Nephron (organoid): ENCODE results near the gene SMG6.

ENCODE experiments used
- H3K27ac Mint-ChIP-seq, 3 experiments: 2 replicates each; pipeline ENCODE4 v1.8.0; 2020; ENCODE audit warnings: mixed read lengths in 3 of 3, mild to moderate bottlenecking in 2 of 3, moderate library complexity in 1 of 3
- H3K27me3 Mint-ChIP-seq: 2 replicates; pipeline ENCODE4 v1.8.0; 2021; ENCODE audit warnings: low read depth, mild to moderate bottlenecking, moderate library complexity, mixed read lengths
- H3K36me3 Mint-ChIP-seq: 2 replicates; pipeline ENCODE4 v1.8.0; 2020; ENCODE audit warnings: low read depth, mixed read lengths
- H3K4me1 Mint-ChIP-seq: 2 replicates; pipeline ENCODE4 v1.8.0; 2020; ENCODE audit warnings: mixed read lengths
- H3K4me3 Mint-ChIP-seq, 3 experiments: 2 replicates each; pipeline ENCODE4 v1.8.0; 2020; ENCODE audit warnings: mild to moderate bottlenecking in 3 of 3, mixed read lengths in 3 of 3, moderate library complexity in 2 of 3
- H3K9me3 Mint-ChIP-seq: 2 replicates; pipeline ENCODE4 v1.8.0; 2020; ENCODE audit warnings: mixed read lengths
- CTCF ChIP-seq, 3 experiments: fragments of 200-600 bp; sonication (generic); IDR thresholded peaks; one replicate each; pipeline ENCODE4 v1.5.0; 2021; ENCODE audit warnings: antibody characterized with exemption in 3 of 3; ENCODE audit not compliant: unreplicated experiment in 3 of 3

Gene SMG6

DNA sequence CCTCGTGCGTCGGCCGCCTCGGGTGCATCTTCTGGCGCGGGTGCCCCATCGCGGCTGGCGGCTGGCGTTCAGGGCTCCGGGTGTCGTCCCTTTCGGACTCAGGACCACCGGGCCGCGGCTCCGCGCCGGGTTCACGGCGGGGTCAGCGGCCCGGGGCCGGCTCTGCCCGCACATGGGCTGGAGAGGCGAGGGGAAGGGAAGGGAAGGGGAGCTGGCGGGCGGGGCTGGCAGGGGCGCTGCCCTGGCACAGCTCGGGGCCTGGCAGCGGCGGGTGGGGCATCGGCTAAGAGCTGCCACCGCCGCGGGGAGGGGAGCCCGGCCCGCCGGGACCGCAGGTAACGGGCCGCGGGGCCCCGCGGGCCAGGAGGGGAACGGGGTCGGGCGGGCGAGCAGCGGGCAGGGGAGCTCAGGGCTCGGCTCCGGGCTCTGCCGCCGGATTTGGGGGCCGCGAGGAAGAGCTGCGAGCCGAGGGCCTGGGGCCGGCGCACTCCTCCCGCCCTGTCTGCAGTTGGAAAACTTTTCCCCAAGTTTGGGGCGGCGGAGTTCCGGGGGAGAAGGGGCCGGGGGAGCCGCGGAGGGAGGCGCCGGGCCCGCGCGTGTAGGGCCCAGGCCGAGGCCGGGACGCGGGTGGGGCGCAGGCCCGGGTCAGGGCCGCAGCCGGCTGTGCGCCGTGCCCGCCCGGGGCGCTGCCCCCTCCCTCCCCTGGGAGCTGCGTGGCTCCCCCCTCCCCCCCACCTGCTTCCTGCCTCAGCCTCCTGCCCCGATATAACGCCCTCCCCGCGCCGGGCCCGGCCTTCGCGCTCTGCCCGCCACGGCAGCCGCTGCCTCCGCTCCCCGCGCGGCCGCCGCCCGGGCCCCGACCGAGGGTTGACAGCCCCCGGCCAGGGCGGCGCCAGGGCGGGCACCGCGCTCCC is 248.0 kb downstream of the SMG6 start:
- Mint-ChIP-seq H3K9me3 (no peaks in the 10 kb centered on the region), H3K36me3 (peaks cover 13% of the 10 kb centered on the region), H3K4me1 (peaks cover 25% of the 10 kb centered on the region), H3K4me3 (peak overlapping the region; percentile 78 to 85 (median 83)), H3K27ac (peak overlapping the region in 2 of 3 experiments; percentile 76 to 92), H3K27me3 (peaks cover 57% of the 10 kb centered on the region)
- TF ChIP-seq CTCF (IDR thresholded peaks at IDR 0.05; ENCODE audit: unreplicated experiment in 3 of 3): no peak

DNA sequence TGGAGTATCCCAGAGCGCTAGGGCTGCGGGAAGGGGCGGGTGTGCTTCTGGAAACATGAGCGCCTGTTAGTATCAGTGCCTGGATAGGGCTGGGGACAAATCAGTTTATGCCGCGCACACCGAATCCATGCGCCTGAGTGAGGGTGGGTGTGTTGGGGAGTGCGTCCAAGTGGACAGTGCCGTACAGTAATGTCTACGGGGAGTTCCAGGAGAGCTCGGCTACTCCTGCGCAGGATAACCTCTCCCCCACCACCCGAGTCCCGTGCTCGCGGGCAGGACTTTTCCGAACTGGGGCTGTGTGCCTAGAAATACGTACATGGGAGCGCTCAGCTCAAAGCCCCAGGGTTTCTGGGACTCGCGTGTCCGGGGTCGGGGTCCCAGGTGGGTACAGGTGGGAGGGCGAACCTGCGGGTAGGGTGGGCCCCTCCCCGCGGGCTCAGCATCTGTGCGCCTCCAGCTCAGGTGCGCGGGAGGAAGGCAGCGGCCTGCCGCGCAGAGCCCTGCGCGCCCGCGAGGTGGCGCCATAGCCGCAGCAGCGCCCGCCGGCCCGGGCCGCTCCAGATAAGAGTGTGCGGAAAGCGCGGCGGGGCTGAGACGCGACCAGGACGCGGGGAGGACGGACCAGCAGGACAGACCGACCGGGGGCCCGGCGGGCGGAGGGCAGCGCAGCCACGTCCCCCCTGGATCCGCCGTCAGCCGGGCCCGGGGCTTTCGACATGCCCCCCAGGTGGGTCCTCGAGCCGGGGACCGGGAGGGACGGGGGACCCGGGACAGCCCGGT is 248.9 kb downstream of the SMG6 start, which contains the start of gene HIC1:
HIC1 (plus strand) TSS at position 592 of the 780 bp plus-strand sequence. CDS start 1,588 bp downstream, outside the sequence.
- no peaks in the 10 kb centered on the region for H3K9me3 Mint-ChIP-seq
- H3K4me3 Mint-ChIP-seq: peak within 1 kb of the TSS; percentile 81 to 91 (median 90)
- H3K4me1 Mint-ChIP-seq: peaks cover 17% of the 10 kb centered on the region
- peaks cover 5% of the 10 kb centered on the region for H3K36me3 Mint-ChIP-seq
- peak within 1 kb of the TSS; percentile 85 to 96 (median 92) for H3K27ac Mint-ChIP-seq
- peaks cover 49% of the 10 kb centered on the region for H3K27me3 Mint-ChIP-seq
- TF ChIP-seq CTCF (IDR thresholded peaks at IDR 0.05; ENCODE audit: unreplicated experiment in 3 of 3): peak; percentile 90 to 98 (median 98)

GRCh38 chr17:2054262-2054511 is 249.4 kb downstream of the SMG6 start:
- TF ChIP-seq CTCF (IDR thresholded peaks at IDR 0.05; ENCODE audit: unreplicated experiment in 3 of 3): no peak
- H3K9me3 Mint-ChIP-seq: no peaks in the 10 kb centered on the region
- H3K27me3 Mint-ChIP-seq: peaks cover 45% of the 10 kb centered on the region
- no peaks in the 10 kb centered on the region for H3K36me3 Mint-ChIP-seq
- H3K4me3 Mint-ChIP-seq: peak overlapping the region; percentile 81 to 91 (median 90)
- H3K27ac Mint-ChIP-seq: peak overlapping the region; percentile 85 to 96 (median 88)
- H3K4me1 Mint-ChIP-seq: peaks cover 15% of the 10 kb centered on the region

DNA sequence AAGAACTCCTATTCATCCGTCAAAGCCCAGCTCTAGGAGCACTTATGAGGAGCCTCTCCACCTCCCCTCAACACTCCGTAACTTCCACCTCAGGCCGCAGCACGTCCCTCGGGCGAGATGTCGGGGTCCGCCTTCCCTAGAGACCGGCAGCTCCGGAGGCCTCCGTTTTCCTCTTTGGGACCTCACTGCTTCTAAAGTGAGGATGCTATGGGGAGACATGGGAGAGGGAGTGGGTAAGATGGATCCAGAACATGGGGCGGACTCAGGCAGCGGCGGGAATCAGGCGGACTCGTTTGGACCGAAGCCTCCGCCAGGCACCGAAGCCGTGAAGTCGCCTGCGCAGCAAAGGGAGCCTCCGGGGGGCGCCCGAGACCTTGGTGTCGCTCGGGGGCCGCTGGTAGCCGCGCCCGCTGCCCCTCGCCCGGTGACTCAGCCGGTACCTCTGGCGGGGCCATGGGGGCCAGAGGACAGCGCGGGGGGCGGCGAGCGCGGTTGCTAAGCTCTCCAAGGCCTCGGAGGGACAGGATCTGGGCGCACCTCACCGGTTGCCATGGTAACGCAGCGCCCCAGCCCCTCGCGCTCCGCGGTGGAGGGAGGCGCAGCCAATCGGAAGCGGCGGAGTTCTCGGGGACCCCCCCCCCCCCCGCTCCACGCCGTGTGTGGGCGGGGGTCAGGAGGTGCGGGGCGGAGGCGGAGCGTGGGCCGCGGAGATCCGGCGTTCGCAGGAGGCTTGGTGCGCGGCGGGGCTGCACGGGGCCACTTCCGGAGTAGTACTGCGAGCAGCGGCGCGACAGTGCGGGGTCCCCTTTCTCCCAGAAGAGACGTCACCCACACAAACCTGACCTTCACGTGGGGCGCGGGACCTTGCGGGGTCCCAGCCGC is 250.0 kb downstream of the SMG6 start:
- Mint-ChIP-seq H3K36me3 (no peaks in the 10 kb centered on the region), H3K9me3 (no peaks in the 10 kb centered on the region), H3K27ac (peak overlapping the region; percentile 85 to 96 (median 88)), H3K4me3 (peak overlapping the region; percentile 81 to 91 (median 90)), H3K27me3 (peaks cover 50% of the 10 kb centered on the region), H3K4me1 (peaks cover 17% of the 10 kb centered on the region)
- peak; percentile 54 to 56 (median 55) for TF ChIP-seq CTCF (IDR thresholded peaks at IDR 0.05; ENCODE audit: unreplicated experiment in 3 of 3)

DNA sequence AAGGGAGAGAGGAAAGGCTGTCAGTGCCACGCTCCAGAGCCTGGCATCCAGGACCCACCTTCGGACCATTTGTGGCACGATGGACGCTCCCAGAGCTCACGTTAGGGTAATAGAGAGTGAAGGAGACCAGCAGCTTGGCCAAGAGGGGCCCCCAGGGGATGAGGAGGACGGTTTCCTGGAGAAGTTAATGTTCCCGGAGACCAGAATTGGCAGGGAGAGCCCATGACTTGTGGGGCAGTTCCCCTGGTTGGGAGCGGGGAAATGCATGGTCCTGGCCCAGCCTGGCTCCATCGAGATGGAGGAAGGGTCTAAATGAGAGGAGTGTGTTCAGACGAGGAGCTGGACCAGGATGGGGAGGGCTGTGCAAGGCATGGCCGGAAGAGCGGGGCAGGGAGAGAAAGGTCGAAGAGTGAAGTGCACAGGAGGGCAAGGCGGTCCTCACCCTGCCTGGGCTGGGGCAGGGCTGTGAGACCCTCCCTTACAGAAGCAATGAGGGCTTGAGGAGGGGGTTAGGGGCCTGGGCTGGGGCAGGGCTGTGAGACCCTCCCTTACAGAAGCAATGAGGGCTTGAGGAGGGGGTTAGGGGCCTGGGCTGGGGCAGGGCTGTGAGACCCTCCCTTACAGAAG is 251.5 kb downstream of the SMG6 start:
- Mint-ChIP-seq H3K4me1 (peaks cover 17% of the 10 kb centered on the region), H3K9me3 (no peaks in the 10 kb centered on the region), H3K4me3 (peak overlapping the region; percentile 69 to 75 (median 70)), H3K27me3 (peaks cover 50% of the 10 kb centered on the region), H3K36me3 (no peaks in the 10 kb centered on the region), H3K27ac (no peak overlapping the region)
- no peak for TF ChIP-seq CTCF (IDR thresholded peaks at IDR 0.05; ENCODE audit: unreplicated experiment in 3 of 3)
